ENCODE data around the gene MAGI1.
"Not testable (repeated sequence)": the region's sequence is repeated elsewhere in the genome, so short reads cannot be mapped to it uniquely, and the experiment has no call there.

MAGI1 gene

DNA sequence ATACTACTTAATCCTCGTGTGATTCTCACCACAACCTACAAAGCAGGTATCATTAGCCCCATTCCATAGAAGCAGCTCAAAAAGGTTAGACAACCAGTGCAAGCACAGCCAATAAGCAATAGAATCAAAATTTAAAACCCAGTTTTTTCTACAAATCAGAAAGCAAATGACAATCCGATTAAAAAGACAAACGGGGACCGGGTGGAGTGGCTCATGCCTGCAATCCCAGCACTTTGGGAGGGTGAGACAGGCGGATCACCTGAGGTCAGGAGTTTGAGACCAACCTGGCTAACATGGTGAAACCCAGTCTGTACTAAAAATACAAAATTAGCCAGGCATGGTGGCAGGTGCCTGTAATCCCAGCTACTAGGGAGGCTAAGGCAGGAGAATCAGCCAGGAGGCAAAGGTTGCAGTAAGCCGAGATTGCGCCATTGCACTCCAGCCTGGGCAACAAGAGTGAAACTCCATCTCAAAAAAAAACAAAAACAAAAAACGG, 430.7 kb downstream of the MAGI1 start:
- DNase-seq = not testable (repeated sequence)

DNA sequence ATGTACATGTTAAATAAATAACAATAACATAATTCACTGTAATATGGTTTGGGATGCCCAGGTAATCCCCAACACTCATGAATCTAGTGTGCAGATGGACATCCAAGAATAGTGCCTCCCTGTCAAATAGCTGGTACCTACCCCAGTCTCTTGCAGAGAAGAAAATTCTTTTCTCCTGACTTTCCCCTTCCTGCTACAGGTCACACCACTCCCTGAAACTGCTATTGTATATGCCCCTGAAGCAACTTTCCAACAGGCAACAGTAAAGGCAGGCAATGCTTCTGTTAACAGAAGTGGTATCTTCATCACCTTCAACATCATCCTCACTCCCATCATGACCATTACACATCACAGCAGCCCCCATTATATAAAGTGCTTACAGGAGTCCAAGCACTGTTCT, 431.6 kb downstream of the MAGI1 start:
- DNase-seq = no peak

- DNase-seq = no peak
These were observed 432.8 kb downstream of the MAGI1 start for GRCh38 chr3:65605876-65606432.

DNA sequence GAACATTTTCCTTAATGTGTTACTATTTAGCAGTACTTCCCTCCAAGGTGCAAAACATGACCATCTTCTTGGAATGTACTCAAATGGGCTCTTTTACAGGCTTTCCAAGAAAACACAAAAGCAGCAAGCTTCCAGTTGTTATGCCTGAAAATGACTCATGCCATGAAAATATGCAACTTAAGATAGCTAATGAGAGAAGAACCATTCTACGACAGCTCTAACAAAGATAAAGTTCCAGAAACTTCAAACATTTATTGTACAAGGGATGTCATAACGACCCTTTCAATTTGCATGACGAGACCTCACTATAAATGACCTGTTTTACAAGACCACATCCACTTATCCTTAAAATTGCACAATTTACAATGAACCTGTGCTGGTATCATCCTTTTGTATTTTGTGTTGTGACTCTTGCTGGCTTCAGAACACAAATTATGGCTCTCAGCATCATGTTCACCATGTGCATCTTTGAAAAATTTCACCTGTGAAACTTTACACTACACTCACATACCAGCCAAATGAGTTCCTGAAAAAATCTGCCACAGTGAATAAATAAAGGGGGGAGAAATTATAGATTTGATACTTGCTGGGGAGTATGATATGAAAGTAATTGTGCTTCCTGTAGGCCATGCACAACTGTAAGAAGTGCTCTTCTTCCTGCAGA, 433.7 kb downstream of the MAGI1 start:
- no peak for DNase-seq

DNA sequence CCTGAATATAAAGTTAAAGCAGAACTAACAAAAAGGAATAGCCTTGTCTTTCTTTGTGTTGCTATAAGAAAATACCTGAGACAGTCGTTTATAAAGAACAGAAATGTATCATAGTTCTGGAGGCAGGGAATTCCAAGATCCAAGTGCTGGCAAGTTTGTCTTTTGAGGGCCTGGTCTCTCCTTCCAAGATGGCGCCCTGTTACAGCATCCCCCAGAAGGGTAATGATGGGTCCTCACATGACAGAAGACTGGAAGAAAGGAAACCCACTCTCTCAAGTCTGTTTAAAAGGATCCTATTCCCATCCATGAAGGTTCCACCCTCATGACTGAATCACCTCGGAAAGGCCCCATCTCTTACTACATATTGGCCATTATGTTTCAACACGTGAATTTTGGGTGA, 435.1 kb downstream of the MAGI1 start:
- DNase-seq = no peak

DNA sequence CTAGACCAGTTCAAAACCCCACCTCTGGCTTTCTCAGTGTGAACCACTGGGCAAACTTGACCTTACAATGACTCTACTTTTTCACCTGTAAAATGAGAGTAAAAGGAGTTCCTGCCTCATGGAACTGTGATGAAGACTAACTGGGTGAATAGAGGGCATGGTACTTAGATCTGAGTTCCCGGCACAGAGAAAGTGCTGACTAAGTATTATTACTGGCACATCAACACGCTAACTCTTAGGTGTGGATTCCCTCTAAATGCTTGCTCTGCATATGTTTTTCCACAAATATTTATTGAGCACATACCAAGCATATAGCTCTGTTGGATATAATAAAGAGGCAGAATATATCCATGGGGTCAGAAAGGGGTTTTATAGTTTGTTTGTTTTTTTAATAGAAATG, 437.8 kb downstream of the MAGI1 start:
- no peak for DNase-seq

DNA sequence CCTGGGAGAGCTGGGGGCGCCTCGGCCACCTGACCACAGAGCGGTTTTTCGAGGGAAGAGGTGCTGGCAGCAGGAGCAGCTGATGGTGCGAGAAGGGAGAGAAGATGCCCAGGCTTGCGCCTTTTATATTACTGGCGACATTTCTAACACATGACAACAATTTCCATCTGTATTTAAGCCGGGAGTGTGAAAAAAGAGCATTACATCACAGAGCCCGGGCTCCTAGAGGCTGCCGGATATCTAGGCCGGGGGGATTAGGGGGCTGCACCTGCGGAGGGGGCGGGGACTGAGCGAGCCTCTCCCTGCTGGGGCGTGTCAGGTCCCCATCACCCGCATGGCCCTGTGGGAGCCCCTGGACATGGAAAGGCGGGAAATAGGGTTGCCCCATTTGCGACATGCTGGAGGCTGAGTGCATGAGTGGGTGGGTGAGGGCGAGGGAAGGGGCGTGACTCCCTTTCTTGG, 440.7 kb downstream of the MAGI1 start:
- DNase-seq = no peak

DNA sequence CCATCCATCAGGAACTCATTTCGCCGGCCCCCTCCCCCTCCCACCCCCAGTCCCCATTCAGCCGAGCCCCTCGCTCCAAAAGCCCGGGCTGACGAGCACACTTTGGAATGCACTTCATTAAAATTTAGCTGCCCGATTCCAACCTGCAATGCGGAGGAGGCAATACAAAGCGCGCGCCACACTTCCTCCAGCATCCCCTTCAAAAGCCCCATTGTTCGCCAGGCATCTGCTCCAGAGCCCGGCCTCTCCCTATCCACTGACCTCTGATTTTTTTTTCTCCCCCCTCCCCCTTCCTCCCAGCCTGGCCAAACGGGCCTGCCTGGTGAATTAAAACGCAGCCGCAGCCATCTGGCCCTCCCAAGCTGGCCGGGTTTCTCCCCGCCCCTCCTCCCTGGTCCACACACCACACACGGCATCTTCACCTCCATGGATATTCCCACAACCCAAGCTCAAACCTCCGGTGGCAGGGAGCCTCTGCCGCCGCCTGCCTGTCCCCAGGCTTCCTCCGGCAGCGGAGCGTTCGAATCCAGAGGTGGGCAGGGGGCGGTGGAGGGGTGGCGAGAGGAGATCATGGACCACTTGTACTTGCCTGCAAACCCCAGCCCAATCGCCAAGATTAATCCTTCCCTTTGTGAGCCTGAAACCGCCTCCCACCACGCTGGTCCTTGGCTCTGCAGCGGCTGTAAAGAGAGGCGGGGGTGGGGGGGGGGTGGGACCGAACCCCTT, 441.3 kb downstream of the MAGI1 start:
- no peak for DNase-seq

- DNase-seq = no peak
These were observed 442.0 kb downstream of the MAGI1 start for GRCh38 chr3:65596571-65597225.

DNA sequence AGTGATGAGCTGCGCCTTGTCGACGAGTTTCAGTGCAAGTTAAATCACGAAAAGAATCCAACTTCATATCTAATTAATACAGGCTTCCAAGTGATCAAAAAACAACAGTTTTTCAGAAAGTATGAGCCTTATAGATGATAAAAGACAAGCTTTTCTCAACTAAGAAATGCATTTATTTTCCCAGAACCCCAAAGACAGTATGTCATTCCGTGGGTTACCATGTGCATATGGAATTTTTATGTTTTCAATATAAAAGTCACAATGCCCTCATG, 442.8 kb downstream of the MAGI1 start:
- DNase-seq = no peak

DNA sequence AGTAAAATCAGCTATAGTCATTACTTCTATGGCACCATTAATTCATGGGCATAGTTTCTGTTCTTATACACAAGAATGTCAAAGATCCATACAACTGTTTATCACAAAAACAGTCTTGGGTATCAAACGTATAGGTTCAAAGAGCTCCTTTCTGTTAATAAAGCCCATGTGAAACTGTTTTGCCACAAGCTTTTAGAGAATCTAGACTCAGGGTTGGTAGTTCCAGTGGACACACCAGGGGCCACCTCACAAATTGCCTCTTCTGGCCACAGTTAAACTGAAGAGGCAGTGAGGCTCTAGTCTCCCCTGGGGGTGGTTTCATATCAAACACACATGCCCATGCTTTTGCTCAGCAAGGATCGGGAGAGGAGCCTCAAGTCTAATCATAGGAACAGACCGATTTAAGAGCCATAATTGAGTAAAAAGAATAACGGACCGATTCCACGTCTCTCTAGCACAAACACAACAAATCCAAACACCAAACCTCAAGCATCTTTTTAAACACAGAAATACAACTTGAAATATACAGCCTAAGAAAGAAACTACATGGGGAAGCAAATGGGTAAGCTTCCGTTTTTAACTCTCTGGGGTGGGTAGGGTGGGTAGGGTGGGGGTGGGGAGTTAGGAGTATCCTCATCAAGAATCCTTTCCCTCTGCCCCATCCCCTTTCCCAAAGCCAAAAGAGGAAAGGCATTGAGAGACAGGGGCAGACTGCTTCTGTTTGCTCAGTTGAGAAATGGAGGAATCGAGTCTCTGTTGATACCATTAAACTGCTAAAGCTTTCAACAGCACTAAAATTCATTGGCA, 443.3 kb downstream of the MAGI1 start:
- DNase-seq = no peak

- no peak for DNase-seq
These were observed 444.7 kb downstream of the MAGI1 start for GRCh38 chr3:65593780-65594752.

- DNase-seq = no peak
These were observed 447.4 kb downstream of the MAGI1 start for GRCh38 chr3:65591313-65591712.

GRCh38 chr3:65588884-65589283, 449.8 kb downstream of the MAGI1 start:
- DNase-seq = no peak

- no peak for DNase-seq
These were observed 450.9 kb downstream of the MAGI1 start for GRCh38 chr3:65587650-65588439.

DNA sequence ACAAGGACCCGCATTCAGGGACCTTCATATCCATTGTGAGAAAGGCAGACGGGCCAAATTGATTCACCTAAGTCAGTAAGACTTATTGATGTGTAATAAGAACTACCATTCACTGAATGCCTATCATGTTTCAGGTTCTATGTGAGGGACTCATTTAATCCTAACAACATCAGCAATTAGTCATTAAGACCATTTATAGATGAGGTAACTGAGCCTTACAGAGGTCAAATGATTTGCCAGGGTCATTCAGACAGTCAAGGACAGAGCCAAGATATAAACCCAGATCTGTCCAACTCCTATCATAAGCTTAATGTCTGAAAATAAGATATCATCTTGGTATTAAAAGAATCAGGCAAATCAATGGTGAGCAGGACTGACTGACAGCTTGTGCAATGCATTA, 453.8 kb downstream of the MAGI1 start:
- no peak for DNase-seq

DNA sequence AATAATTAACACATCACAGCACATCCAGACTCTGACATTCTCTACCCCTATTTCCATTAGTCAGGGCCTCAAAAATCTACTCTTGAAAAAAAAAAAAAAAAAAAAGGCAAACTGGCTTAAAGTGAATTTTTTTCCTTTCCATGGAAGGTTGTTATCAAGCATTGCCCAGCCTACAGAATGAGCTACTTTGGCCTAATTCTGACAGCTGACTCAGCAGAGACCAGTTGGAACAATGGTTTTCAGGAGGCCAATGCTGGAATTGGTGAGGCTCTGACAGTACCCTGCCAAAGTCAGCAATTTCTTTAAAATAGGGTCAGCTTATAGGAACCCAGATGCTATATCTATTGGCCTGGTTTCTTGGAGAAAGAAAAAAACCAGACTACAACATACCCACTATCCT, 454.7 kb downstream of the MAGI1 start:
- DNase-seq = no peak

GRCh38 chr3:65583188-65583587, 455.5 kb downstream of the MAGI1 start:
- DNase-seq = no peak

DNA sequence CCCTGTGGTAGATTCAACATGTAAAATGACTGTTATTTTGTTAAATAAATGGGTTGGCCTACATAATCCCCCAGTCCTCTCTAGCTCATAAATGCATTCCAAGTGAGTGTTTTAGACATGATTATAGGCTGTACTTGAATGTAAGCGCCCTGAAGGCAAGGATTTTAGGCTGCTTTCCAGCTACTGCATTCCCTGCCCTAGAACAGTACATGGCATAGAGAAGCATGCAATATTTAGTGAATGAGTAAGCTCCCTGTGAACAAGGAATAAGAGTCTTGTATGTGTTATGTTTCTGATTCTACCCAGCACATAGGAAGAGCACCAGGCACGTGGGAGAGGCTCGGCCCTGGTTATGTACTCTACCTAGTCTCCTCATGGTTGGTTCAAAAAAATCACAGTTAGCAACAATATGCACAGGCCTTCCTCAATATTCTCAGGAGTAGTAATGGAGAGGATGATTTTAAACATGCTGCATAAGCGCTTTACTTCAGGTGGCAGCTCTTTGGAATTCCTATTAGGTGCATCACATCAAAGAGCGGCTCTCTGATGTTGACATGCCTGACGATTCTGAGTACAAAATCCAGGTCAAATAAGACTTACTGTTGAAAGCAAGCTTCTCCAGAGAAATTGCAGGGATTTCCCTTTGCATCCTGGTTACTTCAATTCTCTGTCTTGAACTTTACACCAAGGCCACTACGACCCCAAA, 456.6 kb downstream of the MAGI1 start:
- DNase-seq = no peak

GRCh38 chr3:65581313-65581712, 457.4 kb downstream of the MAGI1 start:
- DNase-seq = no peak
